Loucy (cell line): ENCODE data around the gene PCA3.

Experiments used
- H2AFZ ChIP-seq: fragments of 200-600 bp; sonication (generic); 2 replicates; pipeline ENCODE4 v1.6.0; 2016; ENCODE audit warnings: antibody characterized with exemption, mild to moderate bottlenecking, low read length, moderate library complexity
- H3F3A ChIP-seq: fragments of 200-600 bp; 2 replicates; pipeline ENCODE4 v1.6.0; 2016; ENCODE audit warnings: antibody characterized with exemption, low read depth, mild to moderate bottlenecking
- H3K27me3 ChIP-seq: fragments of 200-600 bp; sonication (generic); 2 replicates; pipeline ENCODE4 v1.6.1; 2014; ENCODE audit warnings: low read length, mild to moderate bottlenecking; ENCODE audit not compliant: insufficient read depth, poor library complexity, severe bottlenecking
- H3K36me3 ChIP-seq: fragments of 200-600 bp; sonication (generic); 2 replicates; pipeline ENCODE4 v1.6.1; 2016; ENCODE audit warnings: low read length; ENCODE audit not compliant: insufficient read depth
- H3K4me1 ChIP-seq: fragments of 200-600 bp; sonication (generic); 2 replicates; pipeline ENCODE4 v1.5.1; 2014; ENCODE audit warnings: low read length, mild to moderate bottlenecking; ENCODE audit not compliant: insufficient read depth, poor library complexity, severe bottlenecking
- H3K4me2 ChIP-seq: fragments of 200-600 bp; sonication (generic); 2 replicates; pipeline ENCODE4 v1.6.0; 2014; ENCODE audit warnings: antibody characterized with exemption, low read length, low read depth, mild to moderate bottlenecking; ENCODE audit not compliant: poor library complexity, severe bottlenecking
- H3K4me3 ChIP-seq: fragments of 200-600 bp; sonication (generic); 2 replicates; pipeline ENCODE4 v1.5.1; 2014; ENCODE audit warnings: low read length, mild to moderate bottlenecking, mixed read lengths; ENCODE audit not compliant: poor library complexity, severe bottlenecking
- H3K79me2 ChIP-seq: fragments of 200-600 bp; sonication (generic); 2 replicates; pipeline ENCODE4 v1.6.1; 2014; ENCODE audit warnings: low read length; ENCODE audit not compliant: insufficient read depth
- H3K9ac ChIP-seq: fragments of 200-600 bp; sonication (generic); 2 replicates; pipeline ENCODE4 v1.6.0; 2014; ENCODE audit warnings: mild to moderate bottlenecking, low read depth, low read length, moderate library complexity; ENCODE audit not compliant: poor library complexity, severe bottlenecking
- H3K9me2 ChIP-seq: fragments of 200-600 bp; sonication (generic); replicated peaks from 2 replicates; pipeline ENCODE4 v1.6.1; 2016; ENCODE audit warnings: low read depth, low read length, mixed read lengths
- H3K9me3 ChIP-seq: fragments of 200-600 bp; sonication (generic); 2 replicates; pipeline ENCODE4 v1.6.1; 2014; ENCODE audit warnings: mild to moderate bottlenecking, antibody characterized with exemption, low read length, low read depth; ENCODE audit not compliant: insufficient read depth
- H4K20me1 ChIP-seq: fragments of 200-600 bp; sonication (generic); 2 replicates; pipeline ENCODE4 v1.6.0; 2014; ENCODE audit warnings: antibody characterized with exemption, low read length, mild to moderate bottlenecking; ENCODE audit not compliant: insufficient read depth, poor library complexity, severe bottlenecking
- CTCF ChIP-seq: fragments of 200-600 bp; sonication (generic); conservative IDR thresholded peaks from 2 replicates; pipeline ENCODE4 v1.5.1; 2014; ENCODE audit warnings: mild to moderate bottlenecking, antibody characterized with exemption, low read length
- EZH2phosphoT487 ChIP-seq: fragments of 200-600 bp; IDR thresholded peaks from 2 replicates; pipeline ENCODE4 v1.6.1; 2018; ENCODE audit warnings: antibody characterized with exemption, mild to moderate bottlenecking, moderate library complexity, borderline replicate concordance

PCA3 gene

GRCh38 chr9:76756941-76757673, 7.1 kb upstream of the PCA3 start:
- no peaks in the 10 kb centered on the region for H3K9me2 ChIP-seq
- no peak overlapping the region for H3K4me2 ChIP-seq
- peaks cover 6% of the 10 kb centered on the region for H3K4me1 ChIP-seq
- no peak overlapping the region for H3K9ac ChIP-seq
- H3K27me3 ChIP-seq = no peaks in the 10 kb centered on the region
- no peak for TF ChIP-seq EZH2phosphoT487
- no peak for TF ChIP-seq CTCF
- H3K36me3 ChIP-seq = no peaks in the 10 kb centered on the region
- H4K20me1 ChIP-seq = no peaks in the 10 kb centered on the region
- H3K4me3 ChIP-seq = no peak overlapping the region
- no peaks in the 10 kb centered on the region for H3K79me2 ChIP-seq
- H2AFZ ChIP-seq = no peak overlapping the region
- H3K9me3 ChIP-seq = no peaks in the 10 kb centered on the region
- no peaks in the 10 kb centered on the region for H3F3A ChIP-seq

GRCh38 chr9:76758476-76758875, 5.8 kb upstream of the PCA3 start:
- Histone ChIP-seq H3K9ac (no peak overlapping the region), H3K4me2 (no peak overlapping the region)
- TF ChIP-seq EZH2phosphoT487 (no peak), CTCF (no peak)

GRCh38 chr9:76759732-76760131, 4.5 kb upstream of the PCA3 start:
- H3K27me3 ChIP-seq = no peaks in the 10 kb centered on the region
- no peaks in the 10 kb centered on the region for H3F3A ChIP-seq
- H3K4me1 ChIP-seq = peaks cover 6% of the 10 kb centered on the region
- H3K4me3 ChIP-seq = no peak overlapping the region
- TF ChIP-seq CTCF = no peak
- no peak for TF ChIP-seq EZH2phosphoT487
- H3K9me3 ChIP-seq = no peaks in the 10 kb centered on the region
- no peaks in the 10 kb centered on the region for H3K79me2 ChIP-seq
- no peak overlapping the region for H3K9ac ChIP-seq
- H2AFZ ChIP-seq = no peak overlapping the region
- H3K4me2 ChIP-seq = no peak overlapping the region
- H3K36me3 ChIP-seq = no peaks in the 10 kb centered on the region
- H4K20me1 ChIP-seq = no peaks in the 10 kb centered on the region
- no peaks in the 10 kb centered on the region for H3K9me2 ChIP-seq

More at GRCh38 chr9:76758476-76758875, 5.8 kb upstream of the PCA3 start:
- Histone ChIP-seq H3K9me2 (no peaks in the 10 kb centered on the region), H3K36me3 (no peaks in the 10 kb centered on the region), H3K27me3 (no peaks in the 10 kb centered on the region), H3K4me3 (no peak overlapping the region), H3K79me2 (no peaks in the 10 kb centered on the region), H3K4me1 (peaks cover 6% of the 10 kb centered on the region), H2AFZ (no peak overlapping the region), H3F3A (no peaks in the 10 kb centered on the region), H4K20me1 (no peaks in the 10 kb centered on the region), H3K9me3 (no peaks in the 10 kb centered on the region)
